ENCODE results near the gene ZBTB7A. TPM values are rescaled to one million over a fixed set of nuclear protein-coding genes. Genes with fewer than 3 reads are reported as not detected.

The ZBTB7A gene
- total RNA-seq, 6 experiments from 2014 or later: 19.0 to 38.5 (median 27.7) TPM

- Histone ChIP-seq H3K4me3 (no peak overlapping the region), H3K36me3 (peaks cover 0 to 19% (median under 1%) of the 10 kb centered on the region in 4 donors), H3K4me1 (no peaks in the 10 kb centered on the region), H3K9me3 (no peaks in the 10 kb centered on the region), H3K27me3 (no peaks in the 10 kb centered on the region), H3K27ac (no peak overlapping the region)
- DNase-seq (peak in 2 of 3 donors; percentile 44 to 50), ATAC-seq (no peak)
- TF ChIP-seq POLR2A (IDR thresholded peaks at IDR 0.05): no peak
- TF ChIP-seq CTCF (IDR thresholded peaks at IDR 0.05): no peak
- 89% methylated on average over 20 of the region's 32 CpGs for WGBS (ENCODE audit: insufficient coverage, low coverage, low lambda C conversion rate, missing lambda C conversion rate)
- intact Hi-C loops (cut with DNase I): no loop called here
Measured at GRCh38 chr19:4045597-4046361, 20.9 kb downstream of the ZBTB7A start.

- no peaks in the 10 kb centered on the region for H3K4me1 ChIP-seq
- H3K27ac ChIP-seq: no peak overlapping the region
- ATAC-seq (no peak), DNase-seq (peak in 1 of 3 donors; percentile 43)
- H3K36me3 ChIP-seq: peaks cover 0 to 19% (median under 1%) of the 10 kb centered on the region in 4 donors
- intact Hi-C loops (cut with DNase I): no loop called here
- H3K27me3 ChIP-seq: no peaks in the 10 kb centered on the region
- no peak overlapping the region for H3K4me3 ChIP-seq
- no peaks in the 10 kb centered on the region for H3K9me3 ChIP-seq
- 77% methylated on average over 11 of the region's 21 CpGs for whole genome bisulfite sequencing (ENCODE audit: insufficient coverage, low coverage, low lambda C conversion rate, missing lambda C conversion rate)
- no peak for TF ChIP-seq POLR2A (IDR thresholded peaks at IDR 0.05)
- no peak for TF ChIP-seq CTCF (IDR thresholded peaks at IDR 0.05)
Measured at GRCh38 chr19:4044990-4045465, 21.7 kb downstream of the ZBTB7A start.

GRCh38 chr19:4043966-4044715 lies 22.6 kb downstream of the ZBTB7A start:
- peaks cover 0 to 17% (median under 1%) of the 10 kb centered on the region in 4 donors for H3K36me3 ChIP-seq
- no peaks in the 10 kb centered on the region for H3K27me3 ChIP-seq
- intact Hi-C loops (cut with DNase I): no loop called here
- H3K27ac ChIP-seq: no peak overlapping the region
- no peaks in the 10 kb centered on the region for H3K4me1 ChIP-seq
- DNase-seq (peak in 1 of 3 donors; percentile 46), ATAC-seq (no peak)
- 81% methylated on average over 23 of the region's 31 CpGs for WGBS (ENCODE audit: insufficient coverage, low coverage, low lambda C conversion rate, missing lambda C conversion rate)
- TF ChIP-seq POLR2A (IDR thresholded peaks at IDR 0.05) (no peak), CTCF (IDR thresholded peaks at IDR 0.05) (no peak)
- H3K4me3 ChIP-seq: no peak overlapping the region
- H3K9me3 ChIP-seq: no peaks in the 10 kb centered on the region

GRCh38 chr19:4043401-4043800 lies 23.3 kb downstream of the ZBTB7A start:
- WGBS (ENCODE audit: insufficient coverage, low coverage, low lambda C conversion rate, missing lambda C conversion rate): 93% methylated on average over 3 of the region's 11 CpGs
- TF ChIP-seq POLR2A (IDR thresholded peaks at IDR 0.05): no peak
- no peak for TF ChIP-seq CTCF (IDR thresholded peaks at IDR 0.05)
- no peak for DNase-seq
- H3K9me3 ChIP-seq: no peaks in the 10 kb centered on the region
- H3K27ac ChIP-seq: no peak overlapping the region
- H3K36me3 ChIP-seq: peaks cover 0 to 20% (median under 1%) of the 10 kb centered on the region in 4 donors
- H3K4me3 ChIP-seq: no peak overlapping the region
- intact Hi-C loops (cut with DNase I): no loop called here
- H3K27me3 ChIP-seq: no peaks in the 10 kb centered on the region
- ATAC-seq: no peak
- H3K4me1 ChIP-seq: no peaks in the 10 kb centered on the region

Measured in right lobe of liver (tissue), 6 donors.